AG04450 (cell line): ENCODE data around the gene IRF2BP2. TPM values are rescaled to one million over a fixed set of nuclear protein-coding genes. Genes with fewer than 3 reads are reported as not detected.
A peak's percentile ranks its signal among the peaks of the same experiment; 100 is the strongest.
"Not testable (repeated sequence)": the region's sequence is repeated elsewhere in the genome, so short reads cannot be mapped to it uniquely, and the experiment has no call there.

Experiments
- CTCF ChIA-PET: fragments of 300-600, 350-600 bp; formaldehyde crosslinking; extraction: SDS; loops from one replicate; lab custom pipeline; 2022; ENCODE audit warnings: antibody characterized with exemption, inconsistent platforms; lab: Charles Lee
- POLR2A ChIA-PET: fragments of 350-600 bp; formaldehyde crosslinking; extraction: SDS; loops from one replicate; lab custom pipeline; 2021; ENCODE audit warnings: antibody characterized with exemption, inconsistent platforms; lab: Yijun Ruan, JAX
- DNase-seq: peaks from one replicate; pipeline ENCODE4 v3.0.0-alpha.2; 2011; ENCODE audit warnings: low read depth, low spot score
- H3K27ac ChIP-seq: one replicate; pipeline ENCODE4 v1.5.1; 2012; ENCODE audit warnings: low read depth, low read length, control low read depth
- H3K27me3 ChIP-seq: one replicate; pipeline ENCODE4 v1.6.0; 2012; ENCODE audit warnings: low read length; ENCODE audit not compliant: control insufficient read depth, insufficient read depth
- H3K4me3 ChIP-seq: 2 replicates; pipeline ENCODE4 v1.5.1; 2011; ENCODE audit warnings: mild to moderate bottlenecking, low read depth, low read length, control low read depth
- H3K9me3 ChIP-seq: 2 replicates; pipeline ENCODE4 v1.5.1; 2012; ENCODE audit warnings: low read length; ENCODE audit not compliant: control insufficient read depth, insufficient read depth
- polyA plus RNA-seq: library from polyadenylated mRNA; depleted of rRNA; stranded (reverse); fragments of >200 nt; gene quantifications from 2 replicates; pipeline ENCODE4 v1.2.3, GENCODE V29; 2011
- TF ChIP-seq, protein P1 (sequence below): IDR thresholded peaks from 2 replicates; pipeline ENCODE4 v1.5.1; 2011; ENCODE audit warnings: low read depth, low read length, control low read depth, inconsistent platforms

IRF2BP2 gene
- polyA plus RNA-seq, 1 experiment, result 20.3 TPM

DNA sequence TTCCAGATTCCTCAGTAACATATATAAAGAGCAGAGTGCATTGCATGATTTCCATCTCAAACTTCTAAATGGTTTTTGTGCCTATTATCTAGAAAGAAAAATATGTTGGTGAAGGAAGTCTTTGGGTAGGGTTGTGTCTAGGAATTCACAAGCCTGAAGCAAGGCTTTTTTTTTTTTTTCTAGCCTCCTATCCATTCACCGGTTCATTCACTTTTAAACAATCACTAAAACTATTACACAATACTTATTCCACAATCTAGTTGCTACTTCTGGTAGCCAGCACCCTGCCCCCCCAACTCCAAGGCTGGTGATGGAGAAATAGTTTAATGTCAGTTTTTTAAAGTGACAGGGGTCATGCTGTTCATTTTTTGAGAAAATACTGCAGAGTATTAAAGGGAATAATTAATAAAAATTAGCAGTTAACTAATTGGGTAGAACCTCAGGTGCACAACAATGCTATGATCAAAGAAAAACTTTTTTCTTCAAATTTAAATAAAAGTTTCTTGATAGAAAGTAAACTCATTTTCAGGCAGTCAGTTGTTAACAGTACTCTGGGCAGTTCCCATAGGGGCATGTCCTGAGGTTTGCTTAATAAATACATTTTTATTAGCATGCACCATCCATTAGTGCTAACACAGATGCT, 10.9 kb downstream of the IRF2BP2 start:
- TF ChIP-seq, protein P1, sequence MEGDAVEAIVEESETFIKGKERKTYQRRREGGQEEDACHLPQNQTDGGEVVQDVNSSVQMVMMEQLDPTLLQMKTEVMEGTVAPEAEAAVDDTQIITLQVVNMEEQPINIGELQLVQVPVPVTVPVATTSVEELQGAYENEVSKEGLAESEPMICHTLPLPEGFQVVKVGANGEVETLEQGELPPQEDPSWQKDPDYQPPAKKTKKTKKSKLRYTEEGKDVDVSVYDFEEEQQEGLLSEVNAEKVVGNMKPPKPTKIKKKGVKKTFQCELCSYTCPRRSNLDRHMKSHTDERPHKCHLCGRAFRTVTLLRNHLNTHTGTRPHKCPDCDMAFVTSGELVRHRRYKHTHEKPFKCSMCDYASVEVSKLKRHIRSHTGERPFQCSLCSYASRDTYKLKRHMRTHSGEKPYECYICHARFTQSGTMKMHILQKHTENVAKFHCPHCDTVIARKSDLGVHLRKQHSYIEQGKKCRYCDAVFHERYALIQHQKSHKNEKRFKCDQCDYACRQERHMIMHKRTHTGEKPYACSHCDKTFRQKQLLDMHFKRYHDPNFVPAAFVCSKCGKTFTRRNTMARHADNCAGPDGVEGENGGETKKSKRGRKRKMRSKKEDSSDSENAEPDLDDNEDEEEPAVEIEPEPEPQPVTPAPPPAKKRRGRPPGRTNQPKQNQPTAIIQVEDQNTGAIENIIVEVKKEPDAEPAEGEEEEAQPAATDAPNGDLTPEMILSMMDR, result no peak
- H3K27me3 ChIP-seq, result no peaks in the 10 kb centered on the region
- ChIA-PET POLR2A (interaction anchor here (0.7 to 1.6 kb wide), 2 partner anchors 11 to 37 kb away, joined by 4 to 5 read pairs; partner anchors contain the start of gene IRF2BP2), CTCF (interaction anchor here (0.6 to 1.9 kb wide), 5 partner anchors 15 to 494 kb away, joined by 3 to 8 read pairs (median 3); no protein-coding TSS in a partner anchor)
- DNase-seq, result no peak
- peak overlapping the region; percentile 64 for H3K4me3 ChIP-seq
- H3K9me3 ChIP-seq, result no peaks in the 10 kb centered on the region
- peak overlapping the region; percentile 96 for H3K27ac ChIP-seq

DNA sequence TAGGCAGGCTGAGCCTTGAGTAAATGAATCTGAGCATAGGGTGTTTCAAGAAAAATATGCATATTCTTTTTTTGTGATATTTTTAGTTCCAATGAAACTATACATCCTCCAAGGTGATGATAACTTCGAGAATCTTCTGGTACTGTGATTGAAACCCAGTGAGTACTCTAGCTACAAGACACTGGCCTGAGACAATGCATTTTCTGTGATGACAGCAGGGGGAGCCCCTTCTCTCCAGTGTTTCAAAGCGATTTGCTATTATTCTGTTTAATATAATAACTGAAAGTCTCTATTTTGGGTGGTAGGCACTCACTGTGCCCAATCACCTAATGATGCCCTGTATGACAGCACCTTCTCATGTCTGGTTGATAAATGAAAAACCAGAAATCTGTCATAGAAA, 12.1 kb downstream of the IRF2BP2 start:
- TF ChIP-seq, protein P1, result peak; percentile 62
- no peak overlapping the region for H3K4me3 ChIP-seq
- H3K27ac ChIP-seq, result no peak overlapping the region
- ChIA-PET CTCF (interaction anchor here (0.6 to 2.3 kb wide), 7 partner anchors 9 to 632 kb away, joined by 3 to 12 read pairs (median 4); no protein-coding TSS in a partner anchor), POLR2A (no interaction called here)
- no peaks in the 10 kb centered on the region for H3K27me3 ChIP-seq
- H3K9me3 ChIP-seq, result no peaks in the 10 kb centered on the region
- no peak for DNase-seq

DNA sequence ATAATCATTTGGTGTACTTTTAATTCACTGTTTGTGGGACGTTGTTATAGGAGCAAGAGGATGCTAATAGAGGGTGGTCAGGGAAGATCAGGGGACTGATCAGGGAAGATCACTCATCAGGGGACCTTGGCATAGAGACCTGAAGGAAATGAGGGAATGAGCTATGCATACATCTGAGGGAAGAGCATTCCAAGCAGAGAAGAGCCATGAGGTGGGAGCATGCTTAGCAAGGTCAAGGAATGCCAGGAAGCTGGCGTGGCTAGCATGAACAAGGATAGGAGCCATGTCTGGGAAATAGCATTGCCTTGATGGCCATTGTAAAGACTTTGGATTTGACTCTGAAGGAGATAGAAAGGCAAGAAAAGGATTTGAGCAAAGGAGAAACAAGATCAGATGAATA, 14.1 kb downstream of the IRF2BP2 start:
- ChIA-PET POLR2A (no interaction called here), CTCF (interaction anchor here (2.3 kb wide), 1 partner anchor 96 kb away, joined by 12 read pairs; no protein-coding TSS in a partner anchor)
- H3K27me3 ChIP-seq, result no peaks in the 10 kb centered on the region
- DNase-seq, result no peak
- no peak overlapping the region for H3K4me3 ChIP-seq
- no peak overlapping the region for H3K27ac ChIP-seq
- no peaks in the 10 kb centered on the region for H3K9me3 ChIP-seq
- TF ChIP-seq, protein P1, result no peak

DNA sequence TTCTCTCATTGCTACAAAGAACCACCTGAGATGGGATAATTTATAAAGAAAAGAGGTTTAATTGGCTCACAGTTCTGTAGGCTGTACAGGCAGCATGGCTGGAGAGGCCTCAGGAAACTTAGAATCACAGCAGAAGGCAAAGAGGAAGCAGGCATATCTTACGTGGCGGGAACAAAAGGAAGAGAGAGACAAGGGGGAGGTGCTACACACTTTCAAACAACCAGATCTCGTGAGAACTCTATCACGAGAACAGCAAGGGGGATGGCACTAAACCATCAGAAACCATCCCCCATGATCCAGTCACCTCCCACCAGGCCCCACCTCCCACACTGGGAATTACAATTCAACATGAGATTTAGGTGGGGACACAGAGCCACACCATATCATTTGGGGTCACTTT, 15.4 kb downstream of the IRF2BP2 start:
- H3K4me3 ChIP-seq, POLR2A ChIA-PET, H3K27ac ChIP-seq, H3K27me3 ChIP-seq, CTCF ChIA-PET, H3K9me3 ChIP-seq, DNase-seq: not testable (repeated sequence)

DNA sequence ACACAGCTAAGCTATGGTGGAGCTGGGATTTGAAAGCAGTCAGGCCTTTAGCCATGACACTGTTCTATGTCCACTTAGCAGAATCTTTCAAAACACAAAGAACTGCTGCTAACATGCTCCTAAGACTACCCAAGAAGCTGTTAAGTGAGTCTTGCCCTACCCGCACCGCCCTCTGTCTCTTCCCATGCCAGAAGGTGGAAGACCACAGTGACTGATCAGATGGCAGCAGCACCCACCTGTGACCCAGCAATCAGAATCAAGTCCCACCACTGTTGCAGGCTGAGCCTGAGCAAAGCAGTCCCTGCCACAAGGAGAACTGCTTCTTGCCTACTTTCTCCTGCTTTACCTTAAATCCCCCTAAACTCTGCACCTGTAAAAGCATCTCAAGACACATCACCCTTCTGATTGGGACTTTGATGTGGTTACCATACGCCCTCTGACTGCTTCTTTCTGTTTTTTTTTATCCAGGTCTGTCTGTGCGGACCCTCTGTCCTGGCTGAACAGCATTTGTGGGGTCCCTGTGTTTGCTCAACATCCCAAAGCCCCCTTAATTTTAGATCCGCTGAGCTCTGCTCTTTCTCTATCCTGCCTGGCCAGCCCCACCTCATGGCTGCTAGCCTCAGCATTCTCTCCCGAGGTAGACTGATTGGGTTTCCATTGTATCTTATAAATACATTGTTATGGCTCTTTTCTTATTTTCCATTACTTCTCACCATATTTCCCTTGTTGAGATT, 16.0 kb downstream of the IRF2BP2 start:
- ChIA-PET POLR2A (interaction anchor here (0.7 kb wide), 1 partner anchor 306 kb away, joined by 5 read pairs; no protein-coding TSS in a partner anchor), CTCF (no interaction called here)
- no peaks in the 10 kb centered on the region for H3K9me3 ChIP-seq
- H3K27me3 ChIP-seq, result no peaks in the 10 kb centered on the region
- no peak for DNase-seq
- TF ChIP-seq, protein P1, result no peak
- no peak overlapping the region for H3K27ac ChIP-seq
- no peak overlapping the region for H3K4me3 ChIP-seq
